MCF 10A (cell line): Measurements from ENCODE around the gene LSM10. TPM values are rescaled to one million over a fixed set of nuclear protein-coding genes. Genes with fewer than 3 reads are reported as not detected.

ENCODE experiments used
- BruUV-seq: library from RNA; stranded (reverse); fragments of 400-500 nt; replicated peaks from 2 replicates; lab custom pipeline; 2021; lab: Mats Ljungman, UMichigan
- CTCF ChIA-PET: fragments of 300-600 bp; sonication (Branson Sonifier 250); formaldehyde crosslinking; extraction: SDS; loops from one replicate; lab custom pipeline; 2021; ENCODE audit warnings: antibody characterized with exemption, inconsistent platforms; lab: Yijun Ruan, JAX
- POLR2A ChIA-PET: fragments of 300-600, 350-650 bp; sonication (Branson Sonifier 250); formaldehyde crosslinking; extraction: SDS; loops from one replicate; lab custom pipeline; 2020; ENCODE audit warnings: antibody characterized with exemption, inconsistent platforms; lab: Yijun Ruan, JAX
- DNase-seq: peaks from one replicate; pipeline ENCODE4 v3.0.0-alpha.2; 2018; ENCODE audit not compliant: unreplicated experiment
- H3K27ac Mint-ChIP-seq: one replicate; pipeline ENCODE4 v1.8.0; 2022; ENCODE audit warnings: mild to moderate bottlenecking, low read depth, mixed read lengths; ENCODE audit not compliant: unreplicated experiment
- H3K27me3 Mint-ChIP-seq: one replicate; pipeline ENCODE4 v1.8.0; 2022; ENCODE audit warnings: mixed read lengths; ENCODE audit not compliant: insufficient read depth, unreplicated experiment
- H3K36me3 Mint-ChIP-seq: one replicate; pipeline ENCODE4 v1.8.0; 2022; ENCODE audit warnings: mild to moderate bottlenecking, moderate library complexity, mixed read lengths; ENCODE audit not compliant: insufficient read depth, unreplicated experiment
- H3K4me1 Mint-ChIP-seq: one replicate; pipeline ENCODE4 v1.8.0; 2022; ENCODE audit warnings: mixed read lengths; ENCODE audit not compliant: insufficient read depth, unreplicated experiment
- H3K4me3 Mint-ChIP-seq: one replicate; pipeline ENCODE4 v1.8.0; 2022; ENCODE audit warnings: mild to moderate bottlenecking, moderate library complexity, mixed read lengths; ENCODE audit not compliant: unreplicated experiment
- H3K9me3 Mint-ChIP-seq: one replicate; pipeline ENCODE4 v1.8.0; 2022; ENCODE audit warnings: mixed read lengths; ENCODE audit not compliant: unreplicated experiment
- intact Hi-C: fragments of 100-400 bp; cut with micrococcal nuclease; formaldehyde crosslinking; loops from 2 replicates; pipeline ENCODE4 v1.14.1; 2022
- total RNA-seq: library from RNA; stranded (reverse); gene quantifications from 2 replicates; pipeline ENCODE4 v1.2.3, GENCODE V29; 2022
- TF ChIP-seq, protein P1 (sequence below): fragments of 200-600 bp; IDR thresholded peaks from one replicate; pipeline ENCODE4 v1.8.0; 2022; ENCODE audit warnings: antibody characterized with exemption, mild to moderate bottlenecking; ENCODE audit not compliant: unreplicated experiment

LSM10 gene
- total RNA-seq, 1 experiment from 2014 or later = 42.3 TPM

DNA sequence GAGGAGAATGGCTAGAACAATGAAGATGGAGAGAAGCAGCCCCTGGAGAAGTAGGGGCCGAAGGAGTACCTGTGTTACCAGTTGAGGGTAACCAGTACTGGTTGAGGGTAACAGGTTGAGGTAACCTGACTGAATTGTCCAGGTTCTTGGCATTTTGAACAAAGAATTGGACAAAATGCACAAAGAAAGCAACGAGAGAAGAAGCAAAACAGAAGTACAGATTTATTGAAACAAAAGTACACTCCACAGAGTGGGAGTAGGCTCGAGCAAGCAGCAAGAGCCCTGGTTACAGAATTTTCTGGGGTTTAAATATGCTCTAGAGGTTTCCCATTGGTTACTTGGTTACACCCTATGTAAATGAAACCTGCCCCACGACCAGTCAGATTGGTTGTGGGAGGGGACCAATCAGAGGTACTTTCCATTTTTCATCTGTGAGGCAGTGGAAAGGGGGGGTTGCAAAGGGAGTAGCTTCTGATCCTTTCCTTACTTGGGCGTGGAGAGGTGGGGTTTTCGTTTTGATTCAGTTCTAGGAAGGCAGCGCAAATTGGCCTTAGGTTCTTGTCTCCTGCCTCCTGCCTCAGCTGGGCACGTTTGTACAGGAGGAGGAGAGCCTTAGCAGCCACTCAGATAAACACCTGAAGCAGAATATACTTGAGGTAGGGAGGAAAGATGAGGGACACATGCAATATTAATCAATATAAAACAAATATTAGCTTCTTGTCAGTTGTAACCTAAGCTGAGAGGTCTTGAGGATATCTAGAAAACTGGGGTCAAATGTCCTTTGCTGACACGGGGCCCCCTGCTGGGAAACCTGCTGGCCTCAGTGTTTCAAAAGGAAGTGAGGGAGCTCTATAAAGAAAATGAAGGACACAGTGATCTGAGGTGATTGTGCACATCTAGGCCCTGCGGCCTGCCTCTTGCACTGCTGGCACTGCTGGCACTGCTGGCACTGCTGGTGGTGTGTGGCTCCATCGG is 14.3 kb upstream of the LSM10 start:
- intact Hi-C loops = no loop called here
- H3K9me3 Mint-ChIP-seq = no peaks in the 10 kb centered on the region
- no peak overlapping the region for H3K4me3 Mint-ChIP-seq
- POLR2A ChIA-PET = interaction anchor here (0.7 to 3.0 kb wide), 4 partner anchors 12 to 262 kb away, joined by 3 to 8 read pairs (median 4); partner anchors contain the start of genes LSM10 and TRAPPC3
- TF ChIP-seq, protein P1, sequence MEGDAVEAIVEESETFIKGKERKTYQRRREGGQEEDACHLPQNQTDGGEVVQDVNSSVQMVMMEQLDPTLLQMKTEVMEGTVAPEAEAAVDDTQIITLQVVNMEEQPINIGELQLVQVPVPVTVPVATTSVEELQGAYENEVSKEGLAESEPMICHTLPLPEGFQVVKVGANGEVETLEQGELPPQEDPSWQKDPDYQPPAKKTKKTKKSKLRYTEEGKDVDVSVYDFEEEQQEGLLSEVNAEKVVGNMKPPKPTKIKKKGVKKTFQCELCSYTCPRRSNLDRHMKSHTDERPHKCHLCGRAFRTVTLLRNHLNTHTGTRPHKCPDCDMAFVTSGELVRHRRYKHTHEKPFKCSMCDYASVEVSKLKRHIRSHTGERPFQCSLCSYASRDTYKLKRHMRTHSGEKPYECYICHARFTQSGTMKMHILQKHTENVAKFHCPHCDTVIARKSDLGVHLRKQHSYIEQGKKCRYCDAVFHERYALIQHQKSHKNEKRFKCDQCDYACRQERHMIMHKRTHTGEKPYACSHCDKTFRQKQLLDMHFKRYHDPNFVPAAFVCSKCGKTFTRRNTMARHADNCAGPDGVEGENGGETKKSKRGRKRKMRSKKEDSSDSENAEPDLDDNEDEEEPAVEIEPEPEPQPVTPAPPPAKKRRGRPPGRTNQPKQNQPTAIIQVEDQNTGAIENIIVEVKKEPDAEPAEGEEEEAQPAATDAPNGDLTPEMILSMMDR = no peak
- CTCF ChIA-PET = interaction anchor here (0.6 to 2.3 kb wide), 8 partner anchors 7 to 126 kb away, joined by 3 to 9 read pairs (median 4); partner anchors contain the start of gene SH3D21
- no peak overlapping the region for H3K27ac Mint-ChIP-seq
- H3K36me3 Mint-ChIP-seq = no peaks in the 10 kb centered on the region
- H3K4me1 Mint-ChIP-seq = no peaks in the 10 kb centered on the region
- peak; percentile 70 for DNase-seq
- H3K27me3 Mint-ChIP-seq = no peaks in the 10 kb centered on the region
- no TSS peak for BruUV-seq

DNA sequence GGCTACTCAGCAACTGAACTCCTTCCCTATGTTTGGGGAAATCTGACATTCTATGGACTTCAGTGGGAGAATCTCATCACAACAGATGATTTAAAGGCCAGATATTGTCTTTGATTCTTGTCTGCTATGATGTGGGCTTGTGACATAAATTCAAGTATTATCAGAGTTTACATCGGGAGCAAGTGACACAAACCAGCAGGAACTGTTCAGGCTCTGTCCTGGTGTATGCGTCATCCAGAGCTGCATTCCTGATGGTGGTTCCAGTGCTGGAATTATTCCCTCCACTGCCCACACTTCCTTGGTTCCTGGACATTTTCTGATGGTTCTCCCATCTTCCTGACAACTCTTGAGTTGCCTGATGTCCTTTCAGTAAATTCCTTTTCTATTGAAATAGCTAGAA is 10.8 kb upstream of the LSM10 start:
- H3K27ac Mint-ChIP-seq = no peak overlapping the region
- ChIA-PET POLR2A (interaction anchor here (1.3 to 1.5 kb wide), 3 partner anchors 10 to 22 kb away, joined by 3 to 5 read pairs (median 5); no protein-coding TSS in a partner anchor), CTCF (interaction anchor here (0.6 to 1.0 kb wide), 3 partner anchors 65 to 86 kb away, joined by 3 to 4 read pairs (median 4); no protein-coding TSS in a partner anchor)
- no peaks in the 10 kb centered on the region for H3K36me3 Mint-ChIP-seq
- TF ChIP-seq, protein P1 = no peak
- H3K27me3 Mint-ChIP-seq = peaks cover 10% of the 10 kb centered on the region
- DNase-seq = peak; percentile 11
- intact Hi-C loops = no loop called here
- no TSS peak for BruUV-seq
- H3K4me1 Mint-ChIP-seq = no peaks in the 10 kb centered on the region
- no peaks in the 10 kb centered on the region for H3K9me3 Mint-ChIP-seq
- no peak overlapping the region for H3K4me3 Mint-ChIP-seq

GRCh38 chr1:36406440-36406839 is 8.7 kb upstream of the LSM10 start:
- TF ChIP-seq, protein P1 = no peak
- intact Hi-C loops = no loop called here

DNA sequence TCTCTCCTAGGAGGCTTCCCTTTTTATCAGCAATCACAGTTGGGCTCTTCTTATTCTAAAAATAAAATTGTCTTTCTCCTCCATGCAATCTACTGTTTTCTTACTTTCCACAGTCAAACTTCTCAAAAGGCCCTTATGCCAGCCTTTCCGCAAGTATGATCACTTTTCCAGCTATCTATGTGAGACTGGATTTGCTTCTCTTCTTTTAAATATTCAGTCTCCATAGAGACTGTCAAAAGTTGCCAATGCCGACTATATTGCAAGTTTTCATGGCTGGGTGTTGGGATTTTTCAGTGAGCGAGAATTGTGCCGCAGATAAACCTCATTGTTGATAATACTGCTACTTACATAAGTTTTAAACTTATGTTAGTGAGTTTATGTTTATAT is 4.8 kb upstream of the LSM10 start:
- H3K4me1 Mint-ChIP-seq = peaks cover 7% of the 10 kb centered on the region
- ChIA-PET POLR2A (interaction anchor here (0.9 kb wide), 1 partner anchor 52 kb away, joined by 3 read pairs; no protein-coding TSS in a partner anchor), CTCF (interaction anchor here (0.7 to 1.3 kb wide), 2 partner anchors 44 to 102 kb away, joined by 3 read pairs; no protein-coding TSS in a partner anchor)
- no peak overlapping the region for H3K4me3 Mint-ChIP-seq
- H3K27ac Mint-ChIP-seq = no peak overlapping the region
- no peaks in the 10 kb centered on the region for H3K36me3 Mint-ChIP-seq
- DNase-seq = no peak
- H3K27me3 Mint-ChIP-seq = peaks cover 10% of the 10 kb centered on the region
- TF ChIP-seq, protein P1 = no peak
- BruUV-seq = no TSS peak
- intact Hi-C loops = no loop called here
- no peaks in the 10 kb centered on the region for H3K9me3 Mint-ChIP-seq

More at GRCh38 chr1:36406440-36406839, 8.7 kb upstream of the LSM10 start:
- H3K9me3 Mint-ChIP-seq = no peaks in the 10 kb centered on the region
- H3K27me3 Mint-ChIP-seq = peaks cover 10% of the 10 kb centered on the region
- POLR2A ChIA-PET = interaction anchor here (0.6 to 0.7 kb wide), 2 partner anchors 7 to 44 kb away, joined by 3 to 4 read pairs; partner anchors contain the start of gene OSCP1
- CTCF ChIA-PET = interaction anchor here (1.5 kb wide), 1 partner anchor 64 kb away, joined by 5 read pairs; no protein-coding TSS in a partner anchor
- no peak overlapping the region for H3K4me3 Mint-ChIP-seq
- H3K36me3 Mint-ChIP-seq = no peaks in the 10 kb centered on the region
- no peak for DNase-seq
- no peaks in the 10 kb centered on the region for H3K4me1 Mint-ChIP-seq
- BruUV-seq = no TSS peak
- H3K27ac Mint-ChIP-seq = no peak overlapping the region
